Muscle layer of colon (tissue), 2 donors: ENCODE results near the gene BEND3.

Source experiments
- H3K27ac ChIP-seq: one replicate; pipeline ENCODE4 v1.7.0; 2013; ENCODE audit warnings: low read depth, mild to moderate bottlenecking, low read length, moderate library complexity
- H3K27me3 ChIP-seq, 2 donors: one replicate each; pipeline ENCODE4 v1.7.0; 2013; ENCODE audit warnings: low read length in 2 of 2, mild to moderate bottlenecking in 2 of 2; ENCODE audit not compliant: insufficient read depth in 2 of 2, control insufficient read depth in 1 of 2
- H3K36me3 ChIP-seq: one replicate; pipeline ENCODE4 v1.7.0; 2013; ENCODE audit warnings: mild to moderate bottlenecking, low read length; ENCODE audit not compliant: insufficient read depth
- H3K4me1 ChIP-seq: one replicate; pipeline ENCODE4 v1.7.0; 2013; ENCODE audit warnings: mild to moderate bottlenecking, low read length; ENCODE audit not compliant: insufficient read depth
- H3K4me3 ChIP-seq, 2 donors: one replicate each; pipeline ENCODE4 v1.7.0; 2013; ENCODE audit warnings: low read length in 2 of 2, low read depth in 1 of 2, mild to moderate bottlenecking in 1 of 2, moderate library complexity in 1 of 2
- H3K9ac ChIP-seq: one replicate; pipeline ENCODE4 v1.7.0; 2013; ENCODE audit warnings: low read length
- H3K9me3 ChIP-seq: one replicate; pipeline ENCODE4 v1.7.0; 2013; ENCODE audit warnings: mild to moderate bottlenecking, low read length
- donor health status: abdominal sarcoma.
- donor health status: Adenocarcinoma of cecum.

The BEND3 gene

GRCh38 chr6:107077710-107078109 lies 37.6 kb downstream of the BEND3 start:
- Histone ChIP-seq H3K9ac (no peak overlapping the region), H3K4me1 (no peaks in the 10 kb centered on the region), H3K27me3 (no peaks in the 10 kb centered on the region), H3K9me3 (no peaks in the 10 kb centered on the region), H3K36me3 (no peaks in the 10 kb centered on the region), H3K4me3 (no peak overlapping the region), H3K27ac (no peak overlapping the region)

- Histone ChIP-seq H3K36me3 (no peaks in the 10 kb centered on the region), H3K27me3 (no peaks in the 10 kb centered on the region), H3K9ac (no peak overlapping the region), H3K27ac (no peak overlapping the region), H3K9me3 (no peaks in the 10 kb centered on the region), H3K4me3 (no peak overlapping the region), H3K4me1 (no peaks in the 10 kb centered on the region)
Measured at GRCh38 chr6:107075951-107076381, 39.3 kb downstream of the BEND3 start.

DNA sequence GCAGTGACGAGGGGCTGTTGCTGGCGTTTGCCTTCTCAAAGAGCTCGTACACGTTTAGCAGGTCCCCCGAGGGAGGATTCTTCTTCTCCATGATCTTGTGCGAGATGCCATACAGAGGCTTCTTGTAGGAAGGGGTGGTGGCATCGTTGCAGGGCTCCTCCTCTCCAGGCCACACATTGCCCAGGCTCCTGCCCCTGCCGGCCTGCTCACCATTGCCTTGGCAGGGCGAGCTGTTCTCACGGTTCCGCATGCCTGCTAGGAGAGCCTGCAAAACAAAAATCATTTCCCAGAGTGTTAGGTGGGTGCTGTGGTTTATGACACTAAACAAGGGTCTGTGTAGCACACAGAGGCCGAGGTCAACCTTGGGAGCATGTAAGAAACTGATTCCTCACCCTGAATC lies 44.6 kb downstream of the BEND3 start:
- no peaks in the 10 kb centered on the region for H3K4me1 ChIP-seq
- no peak overlapping the region for H3K9ac ChIP-seq
- no peaks in the 10 kb centered on the region for H3K9me3 ChIP-seq
- H3K4me3 ChIP-seq, result no peak overlapping the region
- no peaks in the 10 kb centered on the region for H3K27me3 ChIP-seq
- H3K36me3 ChIP-seq, result peaks cover 4% of the 10 kb centered on the region
- H3K27ac ChIP-seq, result no peak overlapping the region

DNA sequence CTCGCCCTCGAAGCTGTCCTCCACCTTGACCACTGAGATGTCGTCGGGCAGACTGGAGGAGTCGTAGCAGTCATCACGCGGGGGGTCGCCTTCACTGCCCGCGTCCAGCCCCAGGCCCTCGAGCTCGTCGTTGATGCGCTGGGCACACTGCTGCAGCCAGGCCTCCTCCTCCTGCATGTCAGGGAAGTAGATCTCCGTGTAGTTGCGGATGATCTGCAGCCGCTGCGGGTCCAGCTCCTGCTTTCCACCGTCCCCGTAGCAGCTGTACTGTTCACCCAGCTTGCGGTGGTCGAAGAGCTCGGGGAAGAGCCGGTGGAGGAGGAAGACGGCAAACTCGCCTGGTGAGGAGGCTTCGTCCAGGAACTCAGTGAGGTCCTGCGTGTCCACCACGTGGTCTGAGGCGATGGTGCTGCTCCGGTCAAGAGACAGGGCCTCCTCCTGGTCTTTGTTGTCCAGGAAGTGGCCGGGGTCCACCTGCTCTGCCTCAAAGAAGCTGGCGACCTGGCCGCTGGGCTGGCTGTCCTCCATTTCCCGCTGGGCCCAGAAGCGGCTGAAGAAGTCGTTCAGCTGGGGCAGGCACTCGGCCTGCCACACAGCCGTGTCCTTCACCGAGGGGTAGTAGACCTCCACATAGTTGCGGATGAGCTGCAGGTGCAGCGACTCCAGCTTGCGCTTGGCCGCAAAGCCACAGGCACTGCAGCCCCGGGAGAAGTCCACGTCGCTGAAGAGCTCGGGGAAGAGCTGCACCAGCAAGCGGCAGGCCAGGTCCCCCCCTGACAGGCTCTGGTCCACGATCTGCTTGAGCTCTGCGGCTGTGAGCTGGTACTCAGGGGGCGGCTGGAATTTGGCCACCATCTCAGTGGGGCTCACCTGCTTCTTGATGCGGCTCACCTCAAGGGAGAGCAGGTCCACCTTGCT lies 45.4 kb downstream of the BEND3 start:
- H3K27ac ChIP-seq, result no peak overlapping the region
- no peaks in the 10 kb centered on the region for H3K4me1 ChIP-seq

GRCh38 chr6:107068691-107069630 lies 46.4 kb downstream of the BEND3 start:
- Histone ChIP-seq H3K27me3 (no peaks in the 10 kb centered on the region), H3K4me1 (no peaks in the 10 kb centered on the region), H3K4me3 (no peak overlapping the region), H3K9me3 (no peaks in the 10 kb centered on the region), H3K36me3 (peaks cover 4% of the 10 kb centered on the region), H3K27ac (no peak overlapping the region), H3K9ac (no peak overlapping the region)

More for the DNA sequence above, 45.4 kb downstream of the BEND3 start:
- Histone ChIP-seq H3K36me3 (peaks cover 4% of the 10 kb centered on the region), H3K9ac (no peak overlapping the region), H3K4me3 (no peak overlapping the region), H3K27me3 (no peaks in the 10 kb centered on the region), H3K9me3 (no peaks in the 10 kb centered on the region)

GRCh38 chr6:107066697-107067659 lies 48.3 kb downstream of the BEND3 start:
- Histone ChIP-seq H3K4me3 (no peak overlapping the region), H3K9me3 (no peaks in the 10 kb centered on the region), H3K9ac (no peak overlapping the region), H3K4me1 (no peaks in the 10 kb centered on the region), H3K27ac (no peak overlapping the region), H3K27me3 (no peaks in the 10 kb centered on the region), H3K36me3 (peaks cover 4% of the 10 kb centered on the region)

- H3K9ac ChIP-seq, result no peak overlapping the region
- no peaks in the 10 kb centered on the region for H3K36me3 ChIP-seq
- no peak overlapping the region for H3K27ac ChIP-seq
- H3K9me3 ChIP-seq, result no peaks in the 10 kb centered on the region
- H3K27me3 ChIP-seq, result no peaks in the 10 kb centered on the region
- H3K4me3 ChIP-seq, result no peak overlapping the region
- no peaks in the 10 kb centered on the region for H3K4me1 ChIP-seq
Measured at GRCh38 chr6:107064579-107065065, 50.7 kb downstream of the BEND3 start.

DNA sequence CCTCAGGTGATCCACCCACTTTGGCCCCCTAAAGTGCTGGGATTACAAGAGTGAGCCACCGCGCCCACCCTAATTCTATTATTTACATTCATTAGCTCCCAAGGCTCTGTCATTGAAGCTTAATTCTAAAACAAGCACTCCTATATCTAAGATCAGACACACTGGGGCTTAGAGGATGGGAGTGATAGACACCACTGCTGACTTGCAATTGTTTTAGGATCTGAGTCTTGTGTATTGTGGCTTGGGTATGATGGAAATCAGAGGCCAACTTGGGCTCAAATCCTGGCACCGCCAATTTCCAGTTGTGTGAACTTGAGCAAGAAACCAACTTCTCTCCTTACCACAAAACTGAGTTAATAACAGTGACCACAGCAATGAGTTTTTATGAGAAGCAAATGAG lies 52.6 kb downstream of the BEND3 start:
- H3K9me3 ChIP-seq, result no peaks in the 10 kb centered on the region
- no peaks in the 10 kb centered on the region for H3K4me1 ChIP-seq
- no peaks in the 10 kb centered on the region for H3K27me3 ChIP-seq
- no peak overlapping the region for H3K27ac ChIP-seq
- no peak overlapping the region for H3K9ac ChIP-seq
- no peak overlapping the region for H3K4me3 ChIP-seq
- H3K36me3 ChIP-seq, result no peaks in the 10 kb centered on the region

DNA sequence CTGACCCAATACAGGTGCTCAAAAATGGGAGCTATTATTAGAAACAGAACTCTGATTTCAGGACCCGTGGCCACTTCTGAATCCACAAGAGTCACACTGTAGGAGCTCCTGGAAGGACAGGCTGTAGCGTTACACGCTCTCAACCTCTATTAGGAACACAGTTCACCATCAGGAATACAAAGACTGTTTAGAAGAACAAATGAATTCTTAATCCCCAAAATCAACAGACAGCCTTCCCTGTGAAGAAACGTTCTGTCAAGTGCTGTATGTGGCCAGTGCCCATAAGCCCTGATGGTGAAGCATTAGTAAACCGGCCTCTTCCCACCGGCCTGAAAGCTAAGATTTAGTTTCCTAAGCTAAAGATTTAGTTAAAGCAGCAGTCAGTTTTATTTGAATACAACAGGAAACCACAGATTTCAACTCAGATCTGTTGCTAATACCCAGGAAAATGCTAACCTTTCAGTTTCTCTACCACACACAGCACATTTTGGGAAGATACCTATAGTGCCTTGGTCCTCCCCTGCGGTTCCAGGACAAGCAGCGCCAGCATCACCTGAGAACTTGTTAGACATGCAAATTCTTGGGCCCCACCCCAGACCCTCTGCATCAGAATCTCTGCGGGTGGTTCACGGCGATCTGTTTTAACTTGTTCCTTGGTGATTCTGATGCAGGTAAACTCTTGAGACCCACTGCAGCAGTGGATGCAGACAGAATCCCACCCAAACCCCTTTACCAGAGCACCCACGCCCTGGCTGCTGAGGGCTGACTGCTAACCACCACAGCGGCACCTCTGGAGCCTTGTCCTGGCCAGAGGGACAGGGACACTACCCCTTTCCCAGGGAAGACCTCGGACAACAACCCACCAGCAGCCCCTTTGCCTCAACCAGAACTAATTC lies 53.9 kb downstream of the BEND3 start:
- Histone ChIP-seq H3K4me1 (no peaks in the 10 kb centered on the region), H3K27ac (no peak overlapping the region), H3K36me3 (no peaks in the 10 kb centered on the region), H3K27me3 (no peaks in the 10 kb centered on the region), H3K9ac (no peak overlapping the region), H3K9me3 (no peaks in the 10 kb centered on the region), H3K4me3 (no peak overlapping the region)

GRCh38 chr6:107060704-107061103 lies 54.6 kb downstream of the BEND3 start:
- Histone ChIP-seq H3K27me3 (no peaks in the 10 kb centered on the region), H3K9ac (no peak overlapping the region), H3K9me3 (no peaks in the 10 kb centered on the region), H3K4me3 (no peak overlapping the region), H3K4me1 (no peaks in the 10 kb centered on the region), H3K36me3 (no peaks in the 10 kb centered on the region), H3K27ac (no peak overlapping the region)
